Activated T-helper 17 cell treated with anti-CD3 and anti-CD28 coated beads, Interleukin-2, amount 50 U/mL, for 72 hours (primary cell): Measurements from ENCODE around the gene LIN28A. TPM values are rescaled to one million over a fixed set of nuclear protein-coding genes. Genes with fewer than 3 reads are reported as not detected.
A peak's percentile ranks its signal among the peaks of the same experiment; 100 is the strongest.

ENCODE experiments used
- ATAC-seq: fragments of 150-1000 bp; cut with Tn5 transposase; replicated peaks from 2 replicates; pipeline ENCODE4 v1.10.0; 2021; ENCODE audit warnings: mild to moderate bottlenecking, moderate library complexity
- H3K27ac Mint-ChIP-seq: one replicate; pipeline ENCODE4 v1.8.0; 2022; ENCODE audit warnings: mixed read lengths
- H3K27me3 Mint-ChIP-seq: one replicate; pipeline ENCODE4 v1.8.0; 2022; ENCODE audit warnings: mixed read lengths
- H3K36me3 Mint-ChIP-seq: one replicate; pipeline ENCODE4 v1.8.0; 2022; ENCODE audit warnings: low read depth, mild to moderate bottlenecking, mixed read lengths
- H3K4me1 Mint-ChIP-seq: one replicate; pipeline ENCODE4 v1.8.0; 2022; ENCODE audit warnings: mixed read lengths
- H3K4me3 Mint-ChIP-seq: one replicate; pipeline ENCODE4 v1.8.0; 2022; ENCODE audit warnings: mild to moderate bottlenecking, mixed read lengths
- H3K9me3 Mint-ChIP-seq: one replicate; pipeline ENCODE4 v1.8.0; 2022; ENCODE audit warnings: mixed read lengths
- total RNA-seq, 2 donors: library from RNA; stranded (reverse); gene quantifications; one replicate each; pipeline ENCODE4 v1.2.3, GENCODE V29; 2022

LIN28A gene
- total RNA-seq, 2 donors from 2014 or later: not detected

GRCh38 chr1:26440259-26440658, 29.6 kb downstream of the LIN28A start:
- H3K4me1 Mint-ChIP-seq: no peaks in the 10 kb centered on the region
- no peak overlapping the region for H3K4me3 Mint-ChIP-seq
- H3K9me3 Mint-ChIP-seq: no peaks in the 10 kb centered on the region
- ATAC-seq: no peak
- no peak overlapping the region for H3K27ac Mint-ChIP-seq
- peaks cover 98% of the 10 kb centered on the region for H3K36me3 Mint-ChIP-seq
- no peaks in the 10 kb centered on the region for H3K27me3 Mint-ChIP-seq

- Mint-ChIP-seq H3K36me3 (peaks cover 96% of the 10 kb centered on the region), H3K27ac (no peak overlapping the region), H3K9me3 (no peaks in the 10 kb centered on the region), H3K4me1 (no peaks in the 10 kb centered on the region), H3K4me3 (no peak overlapping the region), H3K27me3 (no peaks in the 10 kb centered on the region)
- ATAC-seq: no peak
Observed at GRCh38 chr1:26449868-26450267, 39.3 kb downstream of the LIN28A start.

GRCh38 chr1:26450908-26451307, 40.3 kb downstream of the LIN28A start:
- Mint-ChIP-seq H3K27ac (no peak overlapping the region), H3K4me1 (no peaks in the 10 kb centered on the region), H3K9me3 (no peaks in the 10 kb centered on the region), H3K27me3 (no peaks in the 10 kb centered on the region), H3K36me3 (peaks cover 98% of the 10 kb centered on the region), H3K4me3 (no peak overlapping the region)
- ATAC-seq: no peak

- no peak overlapping the region for H3K4me3 Mint-ChIP-seq
Observed at GRCh38 chr1:26452459-26453183, 42.0 kb downstream of the LIN28A start.

GRCh38 chr1:26459148-26459547, 48.5 kb downstream of the LIN28A start:
- H3K27me3 Mint-ChIP-seq: no peaks in the 10 kb centered on the region
- ATAC-seq: no peak
- H3K27ac Mint-ChIP-seq: peak overlapping the region; percentile 81
- no peaks in the 10 kb centered on the region for H3K4me1 Mint-ChIP-seq
- H3K4me3 Mint-ChIP-seq: no peak overlapping the region
- peaks cover 97% of the 10 kb centered on the region for H3K36me3 Mint-ChIP-seq
- H3K9me3 Mint-ChIP-seq: no peaks in the 10 kb centered on the region

More at GRCh38 chr1:26452459-26453183, 42.0 kb downstream of the LIN28A start:
- Mint-ChIP-seq H3K36me3 (peaks cover 96% of the 10 kb centered on the region), H3K27ac (no peak overlapping the region), H3K4me1 (no peaks in the 10 kb centered on the region), H3K27me3 (no peaks in the 10 kb centered on the region), H3K9me3 (no peaks in the 10 kb centered on the region)
- ATAC-seq: no peak

- H3K27me3 Mint-ChIP-seq: no peaks in the 10 kb centered on the region
- H3K36me3 Mint-ChIP-seq: peaks cover 97% of the 10 kb centered on the region
- ATAC-seq: no peak
- no peaks in the 10 kb centered on the region for H3K4me1 Mint-ChIP-seq
- H3K27ac Mint-ChIP-seq: peak overlapping the region; percentile 81
- no peaks in the 10 kb centered on the region for H3K9me3 Mint-ChIP-seq
- H3K4me3 Mint-ChIP-seq: no peak overlapping the region
Observed at GRCh38 chr1:26459573-26460031, 49.0 kb downstream of the LIN28A start.

GRCh38 chr1:26468911-26469310, 58.3 kb downstream of the LIN28A start:
- no peak for ATAC-seq
- Mint-ChIP-seq H3K9me3 (no peaks in the 10 kb centered on the region), H3K27ac (no peak overlapping the region), H3K27me3 (no peaks in the 10 kb centered on the region), H3K36me3 (peaks cover 86% of the 10 kb centered on the region), H3K4me3 (no peak overlapping the region), H3K4me1 (peaks cover 13% of the 10 kb centered on the region)

GRCh38 chr1:26469558-26469957, 58.9 kb downstream of the LIN28A start:
- no peak overlapping the region for H3K4me3 Mint-ChIP-seq
- no peaks in the 10 kb centered on the region for H3K27me3 Mint-ChIP-seq
- H3K27ac Mint-ChIP-seq: peak overlapping the region; percentile 78
- no peaks in the 10 kb centered on the region for H3K9me3 Mint-ChIP-seq
- ATAC-seq: no peak
- H3K4me1 Mint-ChIP-seq: peaks cover 18% of the 10 kb centered on the region
- H3K36me3 Mint-ChIP-seq: peaks cover 86% of the 10 kb centered on the region

- H3K27me3 Mint-ChIP-seq: no peaks in the 10 kb centered on the region
- ATAC-seq: no peak
- H3K9me3 Mint-ChIP-seq: no peaks in the 10 kb centered on the region
- H3K4me1 Mint-ChIP-seq: peaks cover 22% of the 10 kb centered on the region
- peak overlapping the region; percentile 74 for H3K4me3 Mint-ChIP-seq
- H3K36me3 Mint-ChIP-seq: peaks cover 84% of the 10 kb centered on the region
- H3K27ac Mint-ChIP-seq: peak overlapping the region; percentile 96
Observed at GRCh38 chr1:26470878-26471497, 60.4 kb downstream of the LIN28A start.

GRCh38 chr1:26471498-26472319, 61.1 kb downstream of the LIN28A start:
- H3K4me3 Mint-ChIP-seq: peak overlapping the region; percentile 74
- ATAC-seq: peak; percentile 30
- peak overlapping the region; percentile 96 for H3K27ac Mint-ChIP-seq
- H3K4me1 Mint-ChIP-seq: peaks cover 22% of the 10 kb centered on the region
- H3K27me3 Mint-ChIP-seq: no peaks in the 10 kb centered on the region
- peaks cover 84% of the 10 kb centered on the region for H3K36me3 Mint-ChIP-seq
- no peaks in the 10 kb centered on the region for H3K9me3 Mint-ChIP-seq

- ATAC-seq: peak; percentile 76
- peaks cover 23% of the 10 kb centered on the region for H3K4me1 Mint-ChIP-seq
- peak within 1 kb of the TSS; percentile 96 for H3K27ac Mint-ChIP-seq
- no peaks in the 10 kb centered on the region for H3K9me3 Mint-ChIP-seq
- H3K36me3 Mint-ChIP-seq: peaks cover 84% of the 10 kb centered on the region
- H3K27me3 Mint-ChIP-seq: no peaks in the 10 kb centered on the region
- peak within 1 kb of the TSS; percentile 90 for H3K4me3 Mint-ChIP-seq
Observed at GRCh38 chr1:26472320-26472900, 61.8 kb downstream of the LIN28A start, which contains the start of gene HMGN2. Gene HMGN2 (plus strand): TSS chr1:26472440. CDS start chr1:26472613, 173 bp downstream.

GRCh38 chr1:26472901-26473845, 62.6 kb downstream of the LIN28A start:
- peak; percentile 78 for ATAC-seq
- H3K27me3 Mint-ChIP-seq: no peaks in the 10 kb centered on the region
- peak overlapping the region; percentile 76 for H3K27ac Mint-ChIP-seq
- peaks cover 84% of the 10 kb centered on the region for H3K36me3 Mint-ChIP-seq
- no peaks in the 10 kb centered on the region for H3K9me3 Mint-ChIP-seq
- peaks cover 26% of the 10 kb centered on the region for H3K4me1 Mint-ChIP-seq
- peak overlapping the region; percentile 90 for H3K4me3 Mint-ChIP-seq

- Mint-ChIP-seq H3K9me3 (no peaks in the 10 kb centered on the region), H3K4me1 (peaks cover 26% of the 10 kb centered on the region), H3K27me3 (no peaks in the 10 kb centered on the region), H3K4me3 (peak overlapping the region; percentile 90), H3K36me3 (peaks cover 81% of the 10 kb centered on the region), H3K27ac (peak overlapping the region; percentile 76)
- ATAC-seq: no peak
Observed at GRCh38 chr1:26474818-26475217, 64.2 kb downstream of the LIN28A start.
